ENCODE measurements around the gene TRIML1. TPM values are rescaled to one million over a fixed set of nuclear protein-coding genes. Genes with fewer than 3 reads are reported as not detected.

Gene TRIML1
- total and polyA plus RNA-seq, 9 of the 15 experiments (the other 6 are each of a cell fraction or from before 2014, with no cell fraction given), result 0.10 TPM; not detected in 8

DNA sequence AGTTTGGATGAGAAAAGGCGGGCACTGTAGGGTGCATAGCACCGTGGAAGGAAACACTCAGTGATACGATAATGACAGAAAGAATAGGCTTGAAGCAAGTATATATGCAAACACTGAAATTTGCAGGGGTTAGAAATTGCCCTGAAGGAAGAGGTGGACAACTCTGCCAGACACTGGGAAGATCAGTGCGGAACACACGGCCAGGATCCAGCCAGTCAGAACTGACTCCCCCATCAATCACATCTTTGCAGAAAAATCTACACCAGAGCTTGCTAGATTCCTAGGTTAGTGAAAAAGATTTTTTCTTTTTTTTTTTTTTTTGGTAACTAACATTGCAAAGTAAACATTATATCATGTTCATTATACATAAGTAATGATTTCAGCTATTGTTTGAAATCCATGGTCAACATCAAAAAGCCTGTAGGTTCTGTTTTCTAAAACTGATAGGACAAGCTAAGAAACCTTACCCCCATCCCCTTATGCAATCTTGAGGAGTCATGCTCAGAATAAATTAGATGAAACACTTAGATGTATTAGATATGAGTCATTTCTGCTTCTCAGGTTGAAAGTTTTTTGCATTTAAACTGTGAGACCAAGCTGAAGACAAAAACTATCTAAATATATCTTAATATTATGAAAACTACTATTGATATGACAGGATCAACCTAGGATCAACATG is 38.9 kb downstream of the TRIML1 start:
- no TSS peak for BruUV-seq (replicated peaks)
- 4% methylated on average over 5 of the region's 5 CpGs for WGBS (ENCODE audit: insufficient coverage, low coverage, missing lambda C conversion rate)
- no peaks in the 10 kb centered on the region for H3K9me1 ChIP-seq (ENCODE audit: control insufficient read depth, insufficient read depth, low read length)
- no peak overlapping the region for H3K27ac ChIP-seq (ENCODE audit: extremely low read depth, low read depth, low read length)
- no peak overlapping the region for H3K9ac ChIP-seq (ENCODE audit: insufficient read depth in 1 of 2, low read depth in 2 of 2, low read length in 2 of 2)
- no peaks in the 10 kb centered on the region for H4K20me1 ChIP-seq (replicated peaks; ENCODE audit: control insufficient read depth, insufficient read depth, low read length)
- H3K79me2 ChIP-seq (ENCODE audit: control insufficient read depth, insufficient read depth, low read length), result no peaks in the 10 kb centered on the region
- ChIA-PET POLR2A (no interaction called here), CTCF (ENCODE audit: low intra/inter-chr PET ratio) (no interaction called here)
- intact Hi-C loops (cut with micrococcal nuclease), result no loop called here
- H3K9me3 ChIP-seq (replicated peaks; ENCODE audit: control insufficient read depth, insufficient read depth, low read depth, low read length), result no peaks in the 10 kb centered on the region
- H2AFZ ChIP-seq (ENCODE audit: low read depth, low read length), result no peak overlapping the region
- H3K27me3 ChIP-seq (ENCODE audit: control insufficient read depth in 2 of 2, insufficient read depth in 2 of 2, low read length in 2 of 2), result no peaks in the 10 kb centered on the region
- H3K4me2 ChIP-seq (ENCODE audit: insufficient read depth, low read length), result no peak overlapping the region
- no peak for ATAC-seq
- TF ChIP-seq ZNF384 (IDR thresholded peaks at IDR 0.05; ENCODE audit: low read depth, low read length) (no peak), KDM1A (IDR thresholded peaks at IDR 0.05) (no peak), PHTF2 (CRISPR knock-in tag; IDR thresholded peaks at IDR 0.05) (no peak), ZNF830 (CRISPR knock-in tag; IDR thresholded peaks at IDR 0.05) (no peak), HMBOX1 (IDR thresholded peaks at IDR 0.05) (no peak), U2AF1 (optimal IDR thresholded peaks at IDR 0.05; ENCODE audit: low read depth, low read length) (no peak), HDGF (IDR thresholded peaks at IDR 0.05) (no peak), SETDB1 (IDR thresholded peaks at IDR 0.05; ENCODE audit: low read length) (no peak), TAF1 (IDR thresholded peaks at IDR 0.05; ENCODE audit: control insufficient read depth, extremely low read depth, insufficient read depth, low read length, severe bottlenecking) (no peak), NKRF (IDR thresholded peaks at IDR 0.05; ENCODE audit: borderline replicate concordance) (no peak)
- no peak for FAIRE-seq
- in situ Hi-C loops (cut with MboI), result no loop called here
- DNase-seq (ENCODE audit: extremely low read depth in 1 of 4, low spot score in 3 of 4), result no peak
- no peaks in the 10 kb centered on the region for H3K4me1 ChIP-seq (replicated peaks in 1 of 2; ENCODE audit: control insufficient read depth in 2 of 2, insufficient read depth in 2 of 2, low read length in 2 of 2)
- no peaks in the 10 kb centered on the region for H3K36me3 ChIP-seq (ENCODE audit: control insufficient read depth, insufficient read depth, low read length)
- no peak overlapping the region for H3K4me3 ChIP-seq
